Measurements from ENCODE around the gene IP6K1. TPM values are rescaled to one million over a fixed set of nuclear protein-coding genes. Genes with fewer than 3 reads are reported as not detected.
"Not testable (repeated sequence)": the region's sequence is repeated elsewhere in the genome, so short reads cannot be mapped to it uniquely, and the experiment has no call there.

The IP6K1 gene
- total and polyA plus RNA-seq, 12 donors: 12.3 to 73.9 (median 44.2) TPM

DNA sequence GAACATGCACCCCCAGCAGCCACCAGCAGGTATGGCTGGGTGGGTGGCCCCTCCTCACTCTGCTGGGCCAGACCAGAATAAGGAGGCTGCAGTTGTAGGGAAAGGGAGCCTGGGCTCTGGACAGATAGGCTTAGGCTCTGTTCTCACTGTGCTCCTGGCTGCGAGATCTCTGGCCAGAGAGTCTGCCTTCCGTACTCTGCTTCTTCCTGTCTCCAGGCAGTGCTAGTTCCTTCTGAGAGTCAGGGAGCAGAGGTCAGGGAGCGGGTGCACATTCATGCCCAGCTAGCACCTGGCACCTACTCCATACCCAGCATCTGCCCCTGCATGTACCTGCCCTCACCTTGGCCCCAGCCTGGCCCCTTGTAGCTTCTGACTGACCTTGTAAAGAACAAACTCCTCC, 94.9 kb downstream of the IP6K1 start:
- peaks cover 5 to 24% of the 10 kb centered on the region in 2 donors for H3K4me1 ChIP-seq (replicated peaks in 1 of 2)
- DNase-seq; intact Hi-C loops (cut with DNase I): not testable (repeated sequence)

DNA sequence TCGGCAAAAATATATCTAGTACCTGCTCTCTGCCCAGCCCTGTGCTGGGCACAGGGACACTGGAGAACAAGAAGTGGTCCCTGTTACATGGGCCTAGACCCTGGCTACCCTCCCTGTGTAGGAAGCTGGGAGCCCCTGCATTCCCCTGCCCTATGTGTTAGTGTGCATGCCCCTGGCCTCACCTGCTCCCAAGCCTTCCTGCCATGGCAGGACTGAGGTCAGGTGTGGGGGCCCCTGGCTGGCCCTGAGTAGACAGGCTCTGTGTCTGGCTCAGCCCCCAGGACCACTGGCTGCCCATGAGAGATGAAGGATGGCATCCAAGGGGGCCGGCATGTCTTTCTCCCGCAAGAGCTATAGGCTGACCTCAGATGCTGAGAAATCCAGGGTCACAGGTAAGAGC, 95.5 kb downstream of the IP6K1 start:
- H3K27me3 ChIP-seq; H3K4me3 ChIP-seq; DNase-seq; H3K36me3 ChIP-seq (replicated peaks in 1 of 2); H3K27ac ChIP-seq; intact Hi-C loops (cut with DNase I); H3K9me3 ChIP-seq (replicated peaks in 1 of 3): not testable (repeated sequence)
- H3K4me1 ChIP-seq (replicated peaks in 1 of 2): peaks cover 5 to 24% of the 10 kb centered on the region in 2 donors
- WGBS, 4 donors: 76 to 87% (median 82%) methylated on average over 3 of the region's 3 CpGs

More for the DNA sequence above, 94.9 kb downstream of the IP6K1 start:
- not testable (repeated sequence) for H3K27me3 ChIP-seq; H3K27ac ChIP-seq; H3K4me3 ChIP-seq; H3K36me3 ChIP-seq (replicated peaks in 1 of 2); H3K9me3 ChIP-seq (replicated peaks in 1 of 3)
- WGBS, 4 donors: 25 to 100% (median 80%) methylated on average over 2 to 3 of the region's 3 CpGs

DNA sequence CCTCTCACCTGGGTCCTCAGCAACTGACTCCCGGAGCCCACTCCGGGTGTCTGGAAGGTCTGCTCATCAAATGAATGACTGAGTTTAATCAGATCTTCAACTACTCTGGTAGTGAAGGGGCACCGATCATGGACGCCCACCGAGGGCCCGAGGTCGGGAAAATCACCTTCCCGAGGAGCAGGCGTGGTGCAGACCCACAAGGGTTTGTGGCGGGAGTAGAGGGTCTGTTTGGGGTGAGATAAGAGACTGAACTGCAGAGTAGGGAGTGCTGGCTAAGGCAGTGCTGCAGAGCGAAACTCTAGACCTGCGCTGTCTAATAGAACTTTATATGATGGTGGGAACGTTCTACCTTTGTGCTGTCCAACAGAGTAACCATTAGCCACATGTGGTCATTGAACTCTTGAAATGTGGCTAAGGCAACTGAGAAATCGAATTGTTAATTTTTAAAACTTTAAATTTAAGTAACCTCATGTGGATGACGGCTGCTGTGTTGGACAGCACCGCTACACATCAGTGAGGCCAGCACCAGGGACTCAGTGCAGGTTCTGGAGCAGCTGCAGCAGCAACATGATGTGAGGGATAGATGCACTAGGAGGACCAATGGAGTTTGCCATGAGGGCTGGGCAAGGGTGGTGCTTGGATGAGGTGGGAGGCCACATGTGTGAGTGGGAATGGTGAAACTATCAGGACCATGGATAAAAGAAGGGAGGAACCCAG, 96.3 kb downstream of the IP6K1 start:
- Histone ChIP-seq H3K4me3 (peak overlapping the region; percentile 74 to 99 (median 95)), H3K27ac (peak overlapping the region in 3 of 5 donors; percentile 55 to 93 (median 66)), H3K4me1 (replicated peaks in 1 of 2) (peaks cover 5 to 24% of the 10 kb centered on the region in 2 donors)
- 6 to 9% (median 8%) methylated on average over 16 of the region's 16 CpGs for WGBS, 4 donors
- DNase-seq; H3K27me3 ChIP-seq; H3K36me3 ChIP-seq (replicated peaks in 1 of 2); intact Hi-C loops (cut with DNase I); H3K9me3 ChIP-seq (replicated peaks in 1 of 3): not testable (repeated sequence)

DNA sequence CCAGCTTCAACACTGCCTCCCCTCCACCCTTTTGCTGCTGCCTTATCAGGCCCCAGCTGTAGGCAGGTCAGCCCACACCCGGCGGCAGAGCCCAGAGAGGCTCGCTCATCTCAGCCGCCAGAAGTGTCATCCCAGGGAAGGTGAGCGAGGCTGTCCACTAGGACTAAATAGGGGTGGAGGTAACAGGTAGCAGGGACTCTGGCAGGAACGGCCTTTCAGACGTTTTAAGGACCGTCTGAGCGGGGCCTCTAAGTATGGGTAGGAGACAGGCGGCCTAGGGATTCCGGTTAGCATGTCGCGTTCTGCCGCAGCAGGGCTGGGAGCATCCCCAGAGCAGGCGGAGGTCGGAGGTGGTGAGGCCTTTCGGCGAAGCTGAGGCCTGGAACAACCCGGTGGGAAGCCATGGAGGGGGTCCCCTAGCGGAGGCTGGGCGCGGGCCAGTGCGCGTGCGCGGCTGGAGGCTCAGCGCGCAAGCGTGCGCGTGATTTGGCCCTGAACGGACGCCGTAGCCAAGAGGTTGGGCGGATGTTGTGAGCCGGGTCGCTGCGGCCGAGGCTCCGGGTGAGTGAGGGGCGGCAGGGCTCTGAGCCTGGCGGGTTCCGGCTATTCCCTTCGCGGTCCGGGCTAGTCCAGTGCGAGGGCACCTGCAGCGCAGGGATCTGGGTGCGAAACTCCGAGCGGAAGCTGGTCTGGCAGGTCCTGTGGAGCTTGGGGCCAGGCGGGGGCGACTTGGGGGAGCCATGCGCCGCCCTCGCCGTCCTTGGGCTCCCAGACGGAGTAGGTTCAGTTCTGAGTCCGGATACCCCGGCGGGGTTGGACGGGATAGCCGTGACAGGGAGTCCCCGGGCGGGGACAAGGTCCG, 97.1 kb downstream of the IP6K1 start, which contains the start of the genes MST1 and RNF123:
Gene MST1 (minus strand): TSS at position 429 of the 862 bp plus-strand sequence. CDS start 783 bp downstream, outside the sequence.
Gene RNF123 (plus strand): TSS at position 512 of the 862 bp plus-strand sequence. CDS start 1,609 bp downstream, outside the sequence.
- Histone ChIP-seq H3K27ac (peak within 1 kb of the TSS; percentile 3 to 93 (median 66)), H3K4me1 (replicated peaks in 1 of 2) (peaks cover 5 to 24% of the 10 kb centered on the region in 2 donors), H3K9me3 (replicated peaks in 1 of 3) (no peaks in the 10 kb centered on the region), H3K36me3 (replicated peaks in 1 of 2) (no peaks in the 10 kb centered on the region), H3K4me3 (peak within 1 kb of the TSS; percentile 74 to 99 (median 95)), H3K27me3 (no peaks in the 10 kb centered on the region)
- WGBS, 4 donors: 0 to 2% (median 1%) methylated on average over 13 to 66 of the region's 66 CpGs
- intact Hi-C loops (cut with DNase I): no loop called here
- peak; percentile 83 to 92 (median 90) for DNase-seq
- TF ChIP-seq POLR2A (IDR thresholded peaks at IDR 0.05): peak in 1 of 2 donors; percentile 41
- TF ChIP-seq, protein P1, sequence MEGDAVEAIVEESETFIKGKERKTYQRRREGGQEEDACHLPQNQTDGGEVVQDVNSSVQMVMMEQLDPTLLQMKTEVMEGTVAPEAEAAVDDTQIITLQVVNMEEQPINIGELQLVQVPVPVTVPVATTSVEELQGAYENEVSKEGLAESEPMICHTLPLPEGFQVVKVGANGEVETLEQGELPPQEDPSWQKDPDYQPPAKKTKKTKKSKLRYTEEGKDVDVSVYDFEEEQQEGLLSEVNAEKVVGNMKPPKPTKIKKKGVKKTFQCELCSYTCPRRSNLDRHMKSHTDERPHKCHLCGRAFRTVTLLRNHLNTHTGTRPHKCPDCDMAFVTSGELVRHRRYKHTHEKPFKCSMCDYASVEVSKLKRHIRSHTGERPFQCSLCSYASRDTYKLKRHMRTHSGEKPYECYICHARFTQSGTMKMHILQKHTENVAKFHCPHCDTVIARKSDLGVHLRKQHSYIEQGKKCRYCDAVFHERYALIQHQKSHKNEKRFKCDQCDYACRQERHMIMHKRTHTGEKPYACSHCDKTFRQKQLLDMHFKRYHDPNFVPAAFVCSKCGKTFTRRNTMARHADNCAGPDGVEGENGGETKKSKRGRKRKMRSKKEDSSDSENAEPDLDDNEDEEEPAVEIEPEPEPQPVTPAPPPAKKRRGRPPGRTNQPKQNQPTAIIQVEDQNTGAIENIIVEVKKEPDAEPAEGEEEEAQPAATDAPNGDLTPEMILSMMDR (IDR thresholded peaks at IDR 0.05): peak in 3 of 6 experiments; percentile 8 to 31 (median 21)

DNA sequence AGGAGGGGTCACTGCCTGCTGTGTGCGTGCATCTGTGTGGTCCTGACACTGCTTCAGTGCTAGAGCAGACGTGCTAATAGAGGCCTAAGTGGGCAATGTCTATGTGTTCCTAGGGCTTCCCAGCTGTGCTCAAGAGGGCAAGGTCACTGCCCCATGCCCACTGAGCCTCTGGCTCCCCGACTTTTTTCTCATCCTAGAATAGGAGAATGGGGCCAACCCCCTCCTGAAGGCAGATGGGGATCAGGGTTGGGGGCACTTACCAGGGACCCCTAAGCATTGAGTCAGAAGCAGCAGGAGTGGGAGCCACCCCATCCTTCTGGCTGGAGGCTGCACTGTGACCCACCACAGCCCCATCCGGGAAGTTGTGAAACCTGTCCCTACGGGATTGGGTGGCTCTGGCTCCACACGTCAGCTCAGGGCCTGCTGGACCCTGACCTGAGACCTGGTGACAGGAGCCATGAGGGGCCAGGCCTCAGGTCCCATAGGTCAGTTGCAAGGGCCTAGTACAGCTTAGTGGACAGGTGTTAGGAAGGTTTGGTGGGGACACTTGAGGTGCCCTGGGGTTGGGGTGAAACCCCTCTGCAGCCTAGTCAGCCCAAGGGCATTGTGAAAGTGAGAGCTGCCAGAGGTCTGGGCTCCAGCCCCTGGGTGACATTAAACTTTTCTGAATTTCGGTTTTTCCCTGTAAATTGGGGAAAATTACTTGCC, 97.8 kb downstream of the IP6K1 start:
- Histone ChIP-seq H3K4me1 (replicated peaks in 1 of 2) (peaks cover 5 to 24% of the 10 kb centered on the region in 2 donors), H3K4me3 (peak overlapping the region in 3 of 4 donors; percentile 94 to 99 (median 96)), H3K27ac (peak overlapping the region; percentile 3 to 93 (median 66))
- WGBS, 4 donors: 44 to 60% (median 56%) methylated on average over 3 to 7 of the region's 7 CpGs
- H3K9me3 ChIP-seq (replicated peaks in 1 of 3); H3K27me3 ChIP-seq; intact Hi-C loops (cut with DNase I); H3K36me3 ChIP-seq (replicated peaks in 1 of 2): not testable (repeated sequence)
- DNase-seq: peak in 1 of 7 donors; percentile 60

DNA sequence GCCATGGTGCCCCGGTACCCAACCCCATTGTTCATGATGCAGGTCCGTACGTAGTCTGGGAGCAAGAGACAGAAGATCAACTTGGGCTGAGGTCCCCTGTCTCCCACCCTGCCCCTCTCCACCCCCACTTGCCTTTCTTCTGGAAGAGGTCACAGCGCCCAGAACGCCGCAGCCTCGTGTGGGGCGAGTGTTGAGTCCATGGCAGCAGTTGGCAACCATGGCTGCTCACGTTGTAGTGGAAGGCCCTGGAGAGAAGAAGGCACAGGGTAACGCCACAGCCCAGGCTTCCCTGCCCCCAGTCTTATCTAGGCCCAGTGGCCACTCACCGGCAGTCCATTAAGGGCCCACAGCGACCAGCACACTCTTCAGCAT, 98.9 kb downstream of the IP6K1 start:
- H3K27me3 ChIP-seq; H3K4me3 ChIP-seq; H3K27ac ChIP-seq; H3K9me3 ChIP-seq (replicated peaks in 1 of 3); intact Hi-C loops (cut with DNase I); DNase-seq: not testable (repeated sequence)
- 80 to 95% (median 93%) methylated on average over 1 to 12 of the region's 12 CpGs; no CpG with 5 or more reads in 1 of the 4 donors for WGBS, 4 donors
- peaks cover 5 to 24% of the 10 kb centered on the region in 2 donors for H3K4me1 ChIP-seq (replicated peaks in 1 of 2)
- peaks cover 0 to 15% of the 10 kb centered on the region in 2 donors for H3K36me3 ChIP-seq (replicated peaks in 1 of 2)

DNA sequence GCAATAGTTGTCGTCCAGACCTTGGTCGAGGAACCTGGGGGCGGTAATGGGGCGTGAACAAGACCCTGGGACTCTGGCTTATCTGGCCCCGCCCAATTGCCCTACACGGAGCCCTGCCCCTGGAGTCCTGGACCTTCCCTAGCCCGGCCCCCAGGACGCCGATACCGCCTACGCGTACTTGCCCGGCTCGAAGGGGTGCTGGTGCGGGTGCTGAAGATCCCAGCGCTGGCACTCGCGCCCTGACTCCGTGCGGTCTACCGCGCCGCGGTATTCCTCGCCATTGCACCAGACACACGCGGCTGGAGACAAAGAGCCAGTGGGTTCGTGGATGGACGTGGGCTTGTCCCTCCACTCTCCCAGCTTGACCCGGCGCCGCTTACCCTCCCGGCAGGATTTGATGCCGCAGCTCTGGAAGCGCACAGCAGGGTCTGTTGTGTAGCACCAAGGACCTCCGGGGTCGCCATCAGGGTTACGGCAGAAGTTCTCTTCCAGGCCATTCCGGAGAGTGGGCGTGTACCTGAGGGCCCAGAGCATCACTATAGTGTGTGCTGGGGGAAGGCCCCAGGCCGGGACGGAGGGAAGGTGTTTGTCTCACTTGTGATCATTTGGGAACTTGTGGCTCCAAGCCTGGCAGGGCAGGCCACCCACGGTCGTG, 99.4 kb downstream of the IP6K1 start:
- WGBS, 4 donors: 11 to 36% (median 16%) methylated on average over 9 to 44 of the region's 44 CpGs
- Histone ChIP-seq H3K27ac (peak overlapping the region in 1 of 5 donors; percentile 17), H3K4me1 (replicated peaks in 1 of 2) (peaks cover 5 to 24% of the 10 kb centered on the region in 2 donors), H3K4me3 (peak overlapping the region in 1 of 4 donors; percentile 46), H3K36me3 (replicated peaks in 1 of 2) (peaks cover 0 to 20% of the 10 kb centered on the region in 2 donors)
- H3K27me3 ChIP-seq; intact Hi-C loops (cut with DNase I); H3K9me3 ChIP-seq (replicated peaks in 1 of 3): not testable (repeated sequence)
- peak; percentile 53 to 86 (median 78) for DNase-seq

DNA sequence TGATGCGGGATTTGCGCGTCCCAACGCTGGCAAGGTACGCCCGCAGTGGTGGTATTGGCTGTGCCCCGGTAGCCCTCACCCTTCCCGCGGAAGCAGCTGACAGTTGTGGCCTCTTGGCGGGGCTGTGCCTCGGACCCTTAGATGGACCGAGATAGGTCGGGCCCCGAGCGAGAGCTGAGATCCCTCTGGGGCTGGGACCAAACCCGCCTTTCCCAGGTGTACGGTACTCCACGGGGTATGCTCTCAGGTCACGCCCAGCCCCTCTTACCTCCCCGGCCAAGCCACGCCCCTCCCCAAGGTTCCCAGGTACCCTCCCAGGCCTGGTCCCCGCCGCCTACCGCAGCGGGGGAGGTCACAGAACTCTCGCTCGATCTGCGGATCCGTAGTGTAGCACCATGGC, 100.0 kb downstream of the IP6K1 start:
- peak in 5 of 7 donors; percentile 23 to 63 (median 43) for DNase-seq
- H3K9me3 ChIP-seq (replicated peaks in 1 of 3); intact Hi-C loops (cut with DNase I); H3K27me3 ChIP-seq: not testable (repeated sequence)
- 2 to 40% (median 9%) methylated on average over 1 to 25 of the region's 29 CpGs for WGBS, 4 donors
- Histone ChIP-seq H3K4me1 (replicated peaks in 1 of 2) (peaks cover 5 to 23% of the 10 kb centered on the region in 2 donors), H3K4me3 (peak overlapping the region in 1 of 4 donors; percentile 46), H3K36me3 (replicated peaks in 1 of 2) (peaks cover 0 to 26% of the 10 kb centered on the region in 2 donors), H3K27ac (peak overlapping the region in 1 of 5 donors; percentile 17)
